ENCODE results near the gene KDM4C.

Gene KDM4C

GRCh38 chr9:7088611-7089010 lies 330.8 kb downstream of the KDM4C start:
- CTCF ChIA-PET: interaction anchor here (0.6 to 0.8 kb wide), 2 partner anchors 693 to 1765 kb away, joined by 4 to 6 read pairs; no protein-coding TSS in a partner anchor
- POLR2A ChIA-PET (ENCODE audit: low non-redundant PET): interaction anchor here (0.6 kb wide), 1 partner anchor 11 kb away, joined by 3 read pairs; no protein-coding TSS in a partner anchor
- no peak for DNase-seq (ENCODE audit: low spot score)
- no peak for TF ChIP-seq CTCF (conservative IDR thresholded peaks at IDR 0.05; ENCODE audit: low read depth)
- H3K27ac ChIP-seq: no peak overlapping the region

GRCh38 chr9:7089406-7090193 lies 331.8 kb downstream of the KDM4C start:
- H3K27ac ChIP-seq: no peak overlapping the region
- TF ChIP-seq CTCF (conservative IDR thresholded peaks at IDR 0.05; ENCODE audit: low read depth): no peak
- ChIA-PET CTCF (interaction anchor here (0.6 to 0.8 kb wide), 2 partner anchors 692 to 1764 kb away, joined by 4 to 6 read pairs; no protein-coding TSS in a partner anchor), POLR2A (ENCODE audit: low non-redundant PET) (no interaction called here)
- DNase-seq (ENCODE audit: low spot score): no peak

- no peak for DNase-seq (ENCODE audit: low spot score)
- CTCF ChIA-PET: no interaction called here
Observed at GRCh38 chr9:7093040-7093439, 335.3 kb downstream of the KDM4C start.

GRCh38 chr9:7094052-7094451 lies 336.3 kb downstream of the KDM4C start:
- POLR2A ChIA-PET (ENCODE audit: low non-redundant PET): no interaction called here
- DNase-seq (ENCODE audit: low spot score): peak; percentile 3

More at GRCh38 chr9:7093040-7093439, 335.3 kb downstream of the KDM4C start:
- H3K27ac ChIP-seq: no peak overlapping the region
- no peak for TF ChIP-seq CTCF (conservative IDR thresholded peaks at IDR 0.05; ENCODE audit: low read depth)
- POLR2A ChIA-PET (ENCODE audit: low non-redundant PET): no interaction called here

GRCh38 chr9:7094576-7094975 lies 336.8 kb downstream of the KDM4C start:
- no peak for TF ChIP-seq CTCF (conservative IDR thresholded peaks at IDR 0.05; ENCODE audit: low read depth)
- POLR2A ChIA-PET (ENCODE audit: low non-redundant PET): no interaction called here
- CTCF ChIA-PET: no interaction called here
- no peak for DNase-seq (ENCODE audit: low spot score)
- H3K27ac ChIP-seq: no peak overlapping the region

More at GRCh38 chr9:7094052-7094451, 336.3 kb downstream of the KDM4C start:
- no peak for TF ChIP-seq CTCF (conservative IDR thresholded peaks at IDR 0.05; ENCODE audit: low read depth)
- no peak overlapping the region for H3K27ac ChIP-seq
- CTCF ChIA-PET: interaction anchor here (0.6 kb wide), 1 partner anchor 266 kb away, joined by 3 read pairs; no protein-coding TSS in a partner anchor

- POLR2A ChIA-PET (ENCODE audit: low non-redundant PET): no interaction called here
- CTCF ChIA-PET: no interaction called here
- TF ChIP-seq CTCF (conservative IDR thresholded peaks at IDR 0.05; ENCODE audit: low read depth): no peak
- H3K27ac ChIP-seq: no peak overlapping the region
- DNase-seq (ENCODE audit: low spot score): no peak
Observed at GRCh38 chr9:7095058-7095457, 337.3 kb downstream of the KDM4C start.
